ENCODE measurements around the gene PTPN5.

PTPN5 gene

GRCh38 chr11:18713646-18714442, 77.8 kb downstream of the PTPN5 start:
- DNase-seq (ENCODE audit: low read depth in 2 of 3, low spot score in 1 of 3) = no peak

GRCh38 chr11:18710545-18710944, 81.1 kb downstream of the PTPN5 start:
- DNase-seq (ENCODE audit: low read depth in 2 of 3, low spot score in 1 of 3) = no peak

GRCh38 chr11:18709414-18709813, 82.2 kb downstream of the PTPN5 start:
- DNase-seq (ENCODE audit: low read depth in 2 of 3, low spot score in 1 of 3) = no peak

DNA sequence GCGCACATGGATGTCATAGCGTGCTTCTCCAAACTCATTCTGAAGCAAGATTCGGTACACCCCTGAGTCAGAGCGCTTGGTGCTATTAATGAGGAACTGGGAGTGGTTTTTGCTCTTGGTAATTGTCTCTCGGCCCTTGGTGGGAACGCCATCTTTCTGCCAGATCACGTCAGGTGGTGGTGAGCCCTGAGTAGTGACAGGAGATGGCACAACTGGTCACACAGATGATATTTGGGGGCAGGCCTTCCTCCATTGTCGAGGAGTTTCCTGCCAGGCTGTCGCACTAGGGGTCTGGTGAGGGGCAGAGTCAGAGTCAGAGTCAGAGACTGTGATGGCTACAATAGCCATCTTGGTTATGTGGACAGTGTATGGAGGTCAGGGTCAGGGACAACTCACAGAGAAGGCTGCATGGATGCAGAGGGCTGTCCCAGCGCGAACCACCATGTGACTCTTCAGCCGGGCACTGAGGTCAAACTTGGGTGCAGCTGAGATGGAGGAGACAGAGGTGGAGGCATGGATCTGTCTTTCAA, 83.7 kb downstream of the PTPN5 start:
- no peak for DNase-seq (ENCODE audit: low read depth in 2 of 3, low spot score in 1 of 3)

DNA sequence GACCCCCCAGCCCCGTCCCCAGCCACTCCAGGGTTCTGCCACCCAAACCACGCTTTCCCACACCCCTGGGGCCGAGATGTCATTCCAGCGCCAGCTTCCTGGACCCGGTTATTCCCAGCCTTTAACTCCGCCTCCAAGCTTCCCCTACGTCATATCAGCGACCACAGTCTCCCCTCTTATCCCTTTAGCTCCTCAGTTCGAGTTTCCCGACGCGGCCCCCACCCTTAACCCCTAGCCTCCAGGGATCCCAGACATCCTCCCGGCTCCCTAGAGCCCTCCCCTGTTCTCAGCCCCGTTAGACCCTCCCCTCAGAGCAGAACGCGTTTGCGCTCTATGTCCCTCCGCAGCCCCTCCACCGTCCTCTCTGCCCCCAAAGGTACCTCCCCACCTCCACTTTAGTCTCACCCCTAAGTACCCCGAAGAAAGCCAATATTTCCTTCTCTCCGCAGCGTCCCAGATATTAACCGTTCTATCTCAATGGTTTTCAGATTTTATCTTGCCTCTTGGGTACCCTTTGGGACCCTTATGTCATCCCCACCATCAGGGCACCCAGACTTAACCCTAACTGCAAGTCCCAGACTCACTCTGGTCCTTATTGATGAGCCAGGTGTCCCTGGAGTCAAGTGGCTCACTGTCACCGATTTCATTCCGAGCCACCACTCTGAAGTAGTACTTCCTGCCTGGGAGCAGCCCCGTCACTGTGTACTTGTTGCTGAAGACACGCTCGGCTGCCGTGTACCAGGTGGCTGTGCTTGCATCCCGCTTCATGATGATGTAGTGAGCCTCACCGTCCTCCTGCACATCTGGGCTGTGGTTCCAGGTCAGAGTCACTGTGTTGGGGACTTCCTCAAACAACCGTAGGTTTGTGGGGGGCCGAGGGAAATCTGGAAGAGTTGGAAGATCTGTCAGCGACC, 85.0 kb downstream of the PTPN5 start:
- DNase-seq (ENCODE audit: low read depth in 2 of 3, low spot score in 1 of 3) = no peak

DNA sequence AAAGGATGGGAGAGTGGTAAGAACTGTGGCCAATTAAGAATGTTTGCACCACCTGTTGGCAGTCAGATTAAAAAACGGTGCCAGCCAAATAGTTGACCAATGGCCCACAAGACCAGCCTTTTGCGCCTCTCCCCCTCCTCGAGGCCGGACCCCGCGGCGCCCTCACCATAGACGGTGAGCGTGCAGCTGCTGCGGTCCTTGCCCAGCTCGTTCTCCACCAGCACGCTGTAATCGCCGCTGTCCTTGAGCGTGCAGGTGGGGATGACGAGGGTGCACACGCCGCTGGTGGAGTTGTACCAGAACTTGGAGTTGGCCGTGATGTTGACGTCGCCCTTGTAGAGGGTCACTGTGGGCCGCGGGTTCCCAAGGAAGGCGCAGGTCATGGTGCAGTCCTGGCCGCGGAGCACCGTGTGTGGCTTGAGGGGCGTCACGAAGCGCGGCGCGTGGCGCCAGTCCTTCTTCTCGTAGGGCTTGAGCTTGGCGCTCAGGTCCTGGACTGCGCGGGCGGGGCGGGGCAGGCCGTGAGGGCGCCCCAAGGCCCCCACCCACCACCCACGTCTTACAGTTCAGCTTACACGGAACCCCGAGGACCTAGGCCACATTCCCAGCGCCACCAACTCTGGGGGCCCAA, 85.8 kb downstream of the PTPN5 start:
- DNase-seq (ENCODE audit: low read depth in 2 of 3, low spot score in 1 of 3) = no peak

DNA sequence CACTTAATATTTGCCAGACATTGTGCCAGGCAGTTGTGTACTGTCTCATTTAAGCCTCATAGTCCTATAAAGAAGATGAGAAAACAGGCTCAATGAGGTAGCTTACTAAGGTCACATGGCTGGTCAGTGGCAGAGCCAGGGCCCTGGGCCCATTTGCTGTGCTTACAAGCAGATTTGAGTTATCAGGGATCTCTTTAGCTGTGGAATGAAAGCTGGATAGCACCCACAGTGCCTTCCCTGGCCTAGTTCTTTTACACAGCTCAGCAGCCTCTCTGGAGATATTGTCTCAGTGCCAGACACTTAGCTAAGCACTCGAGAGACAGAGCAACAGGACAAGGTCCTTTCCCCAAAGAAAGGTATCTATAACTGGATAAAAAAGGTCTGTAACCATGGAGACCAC, 86.9 kb downstream of the PTPN5 start:
- DNase-seq (ENCODE audit: low read depth in 2 of 3, low spot score in 1 of 3) = no peak

DNA sequence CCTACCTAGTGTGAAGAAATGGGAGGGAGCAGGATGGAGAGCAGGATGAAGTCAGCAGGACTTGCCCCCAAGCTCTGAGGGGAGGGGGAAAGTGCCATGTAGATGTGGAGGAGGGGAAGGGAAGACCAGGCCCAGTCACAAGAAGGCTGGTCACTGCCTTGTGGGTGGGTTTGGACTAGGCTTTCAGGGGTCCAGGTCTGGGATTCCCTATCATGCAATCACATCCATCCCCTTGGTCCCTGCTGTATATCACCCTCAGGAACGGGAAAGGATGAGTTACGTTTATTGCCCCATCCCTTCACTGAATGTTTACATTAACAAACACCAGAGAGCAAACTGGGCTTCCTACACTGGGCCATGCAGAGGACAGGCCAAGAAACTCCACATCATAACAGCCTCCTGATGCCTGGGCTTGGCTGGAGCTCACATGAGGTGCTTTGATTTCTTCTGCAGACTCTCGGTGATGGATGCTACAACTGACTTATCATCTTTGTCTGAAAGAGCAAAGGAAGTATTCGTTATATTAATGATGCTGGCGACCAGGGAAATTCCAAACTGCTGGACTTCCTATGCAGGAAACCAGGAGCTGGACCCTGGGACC, 87.5 kb downstream of the PTPN5 start:
- DNase-seq (ENCODE audit: low read depth in 2 of 3, low spot score in 1 of 3) = no peak

DNA sequence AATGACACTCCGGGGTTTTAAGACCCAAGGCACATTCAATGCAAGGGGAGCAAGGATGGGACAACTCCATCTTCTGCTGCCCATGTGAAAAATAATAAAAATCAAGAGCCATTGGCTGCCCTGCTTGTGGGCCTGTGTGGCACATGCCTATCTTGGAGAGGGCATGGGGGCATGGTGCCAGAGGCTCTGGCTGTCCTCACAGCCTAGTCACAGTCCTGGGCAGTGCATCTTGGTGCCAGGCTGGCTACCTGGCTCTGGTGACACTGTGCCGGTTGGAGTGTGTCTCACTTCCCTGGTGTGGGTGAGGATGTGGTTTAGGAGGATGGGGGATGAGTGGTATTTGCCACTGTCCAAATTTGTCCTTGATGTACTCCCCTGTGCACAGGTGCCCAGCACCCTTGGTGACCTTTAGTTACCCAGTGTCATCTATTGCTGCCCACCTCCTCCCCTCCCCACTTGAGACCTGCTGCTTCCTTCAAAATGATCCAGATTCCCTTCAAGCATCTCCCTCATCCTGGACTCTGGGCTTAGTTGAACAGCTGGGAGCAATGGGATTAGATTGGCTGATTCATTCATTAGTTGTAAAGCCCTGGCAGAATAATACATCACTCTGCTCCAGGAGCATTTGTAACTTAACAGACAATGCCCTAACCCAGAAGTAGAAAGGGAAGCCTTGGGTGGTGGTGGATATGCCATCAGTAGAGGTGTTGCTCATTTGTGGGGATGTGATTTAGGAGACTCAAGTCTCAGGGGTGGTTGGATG, 88.4 kb downstream of the PTPN5 start:
- DNase-seq (ENCODE audit: low read depth in 2 of 3, low spot score in 1 of 3) = no peak

- no peak for DNase-seq (ENCODE audit: low read depth in 2 of 3, low spot score in 1 of 3)
These were observed 89.9 kb downstream of the PTPN5 start for GRCh38 chr11:18701614-18702216.

DNA sequence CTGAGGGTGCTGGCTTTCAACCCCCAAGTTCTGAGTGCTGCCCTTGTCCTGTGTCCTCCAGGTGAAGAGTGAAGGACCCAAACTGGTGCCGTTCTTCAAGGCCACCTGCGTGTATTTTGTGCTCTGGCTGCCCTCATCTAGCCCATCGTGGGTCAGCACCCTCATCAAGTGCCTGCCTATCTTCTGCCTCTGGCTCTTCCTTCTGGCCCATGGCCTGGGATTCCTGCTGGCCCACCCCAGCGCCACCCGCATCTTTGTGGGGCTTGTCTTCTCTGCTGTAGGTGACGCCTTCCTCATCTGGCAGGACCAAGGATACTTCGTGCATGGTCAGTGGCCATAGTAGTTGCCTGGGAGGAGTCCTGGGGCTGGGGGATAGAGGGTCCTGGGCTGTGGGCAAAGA, 90.7 kb downstream of the PTPN5 start:
- no peak for DNase-seq (ENCODE audit: low read depth in 2 of 3, low spot score in 1 of 3)

DNA sequence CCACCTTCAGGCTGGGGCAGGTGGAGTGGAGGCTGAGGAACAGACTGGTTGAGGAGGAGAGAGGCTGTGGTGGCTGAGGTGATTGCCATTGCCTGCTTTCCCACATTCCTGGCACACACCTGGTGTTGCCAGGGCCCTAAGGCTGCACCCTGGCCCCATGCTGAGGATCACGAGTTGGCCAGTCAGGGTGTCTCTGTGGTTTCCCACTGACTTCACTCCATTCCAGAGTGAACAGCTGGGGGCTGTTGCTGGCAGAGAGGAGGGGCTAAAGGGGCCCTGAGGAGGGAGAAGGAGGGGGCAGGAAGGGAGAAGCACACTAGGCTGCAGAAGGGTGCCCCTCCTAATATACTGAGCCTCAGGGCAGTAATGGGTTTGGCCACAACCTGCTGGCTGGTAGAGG, 91.2 kb downstream of the PTPN5 start:
- no peak for DNase-seq (ENCODE audit: low read depth in 2 of 3, low spot score in 1 of 3)

DNA sequence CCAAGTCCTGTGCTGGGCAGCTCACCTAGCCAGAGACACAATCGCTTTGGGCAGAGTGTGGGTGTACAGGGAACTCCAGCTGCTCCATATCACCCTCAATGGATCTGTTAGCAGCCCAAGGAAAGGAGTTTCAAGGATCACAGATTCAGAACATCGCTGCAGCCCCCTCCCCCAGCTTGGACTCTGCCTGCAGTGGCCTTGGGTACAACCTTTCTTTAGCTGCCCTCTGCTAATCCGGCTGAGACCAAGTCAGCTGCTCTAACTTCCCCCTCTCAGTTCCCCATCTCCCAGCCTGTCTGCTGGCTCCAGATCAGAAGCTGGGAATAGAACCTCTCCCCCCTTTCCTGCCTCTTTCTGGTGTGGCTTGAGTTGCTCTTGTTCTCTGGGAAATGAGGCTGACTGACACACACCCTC, 91.7 kb downstream of the PTPN5 start:
- DNase-seq (ENCODE audit: low read depth in 2 of 3, low spot score in 1 of 3) = no peak

DNA sequence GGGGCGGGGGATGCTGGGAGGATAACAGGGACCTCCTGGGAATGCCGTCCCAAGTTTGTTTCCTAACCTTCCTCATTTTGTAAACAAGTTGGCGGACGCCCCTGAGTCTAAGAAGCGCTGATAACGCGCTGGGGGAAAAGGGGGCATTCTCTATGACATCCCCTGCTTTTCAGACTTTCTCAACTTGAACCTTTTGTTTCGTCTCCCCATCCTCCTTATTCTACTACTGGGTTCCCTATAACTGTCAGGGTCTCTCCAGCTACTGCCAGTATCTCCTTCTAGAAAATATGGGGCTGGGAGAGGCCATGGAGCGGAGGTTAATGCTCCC, 92.4 kb downstream of the PTPN5 start:
- DNase-seq (ENCODE audit: low read depth in 2 of 3, low spot score in 1 of 3) = no peak

DNA sequence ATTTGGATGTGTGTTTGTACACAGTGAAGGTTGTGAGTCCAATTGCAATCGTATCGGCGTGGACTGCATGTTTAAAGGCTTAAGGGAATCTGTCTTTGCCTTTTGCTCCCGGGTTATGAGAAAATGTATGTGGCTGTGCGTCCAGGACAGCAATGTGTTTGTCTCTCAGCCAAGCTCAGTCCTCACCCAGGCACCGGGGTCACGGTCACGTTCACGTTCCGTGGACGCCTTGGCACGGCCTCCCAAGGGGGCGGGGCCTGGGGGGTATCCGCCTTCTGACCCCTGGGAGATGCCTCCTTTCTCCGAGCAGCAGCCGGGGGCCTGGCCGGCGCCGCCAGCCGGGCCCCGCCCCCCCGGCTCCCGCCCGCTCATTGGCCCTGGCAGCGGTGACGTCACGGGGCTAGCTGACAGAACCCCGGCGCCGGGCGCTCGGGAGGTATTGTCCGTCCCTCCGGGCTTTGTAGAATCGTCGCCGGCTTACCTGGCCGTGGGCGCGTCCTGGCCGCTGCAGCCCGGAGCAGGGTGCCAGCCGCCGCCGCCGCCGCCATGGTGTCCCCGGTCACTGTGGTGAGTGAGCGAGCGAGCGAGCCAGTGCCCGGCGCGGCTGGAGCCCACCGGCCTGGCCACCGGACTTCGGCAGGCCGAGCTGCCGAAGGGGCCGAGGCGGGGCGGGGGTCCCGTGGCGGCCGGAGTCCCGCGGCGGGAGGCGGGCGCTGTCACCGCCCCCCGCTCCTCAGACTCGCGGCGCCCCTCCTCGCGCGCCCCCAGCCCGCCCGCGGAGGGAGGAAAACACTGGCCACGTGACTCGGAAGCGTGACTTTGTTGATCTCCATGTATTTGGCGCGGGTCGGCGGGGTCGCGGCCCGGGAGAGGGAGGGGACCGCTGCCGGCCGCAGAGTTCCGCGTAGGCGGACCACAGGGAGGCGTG, 93.0 kb downstream of the PTPN5 start, which contains the start of gene TMEM86A:
Gene TMEM86A (plus strand): TSS at position 439 of the 928 bp plus-strand sequence. CDS start 108 bp downstream, at position 547.
- DNase-seq (ENCODE audit: low read depth in 2 of 3, low spot score in 1 of 3) = peak; percentile 73 to 84 (median 76)

- no peak for DNase-seq (ENCODE audit: low read depth in 2 of 3, low spot score in 1 of 3)
These were observed 94.0 kb downstream of the PTPN5 start for GRCh38 chr11:18697576-18697975.

GRCh38 chr11:18696638-18697225, 94.9 kb downstream of the PTPN5 start:
- no peak for DNase-seq (ENCODE audit: low read depth in 2 of 3, low spot score in 1 of 3)

DNA sequence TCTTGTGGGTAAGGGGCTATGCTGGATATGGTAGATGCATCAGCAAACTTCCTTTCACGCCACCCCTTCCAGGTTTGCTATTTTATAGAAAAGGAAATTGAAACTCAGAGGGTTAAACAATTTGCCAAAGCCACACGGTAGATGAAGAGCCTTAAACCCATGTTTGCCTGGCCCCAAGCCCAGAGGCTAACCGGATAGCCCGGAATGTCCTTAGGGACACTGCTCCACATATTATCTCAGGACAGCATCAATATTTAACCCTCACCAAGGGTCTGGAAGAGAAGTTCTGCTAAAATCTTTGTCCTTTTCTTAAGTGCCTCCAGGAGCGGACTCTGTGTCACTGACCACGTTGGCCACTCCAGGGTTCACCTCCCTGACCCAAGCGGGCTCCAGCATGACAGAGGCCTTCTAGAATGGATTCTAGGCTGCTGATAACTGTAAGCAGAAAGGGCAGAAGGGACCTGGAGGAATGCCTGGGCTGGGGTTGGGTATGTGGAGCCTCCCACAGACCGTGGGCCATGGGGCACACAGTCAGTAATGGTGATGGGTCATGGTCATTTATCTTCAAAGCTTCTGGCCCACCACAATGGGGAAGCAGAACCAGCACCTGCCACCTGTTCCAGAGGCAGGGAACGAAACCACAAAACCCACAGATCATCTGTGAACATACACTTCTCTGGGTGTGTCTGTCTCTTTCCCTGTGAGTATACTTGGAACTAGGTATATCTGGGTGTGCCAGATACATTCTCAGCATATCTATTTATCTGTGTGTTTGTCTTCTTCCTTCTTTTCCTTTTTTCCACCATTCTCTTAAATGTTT, 98.4 kb downstream of the PTPN5 start:
- no peak for DNase-seq (ENCODE audit: low read depth in 2 of 3, low spot score in 1 of 3)
